GM12878 (cell line): Measurements from ENCODE around the gene ME1. TPM values are rescaled to one million over a fixed set of nuclear protein-coding genes. Genes with fewer than 3 reads are reported as not detected.

Source experiments
- ASH2L ChIP-seq: fragments of 300-600, 200-600 bp; sonication (generic); IDR thresholded peaks from 2 replicates; pipeline ENCODE4 v1.6.1; 2017; ENCODE audit warnings: low read depth, mild to moderate bottlenecking, borderline replicate concordance
- CEBPB ChIP-seq, 2 experiments: fragments of 150-350 bp in 1 of 2; IDR thresholded peaks; 2 replicates each; pipeline ENCODE4 v1.6.1; 2012 to 2014; ENCODE audit warnings: low read depth in 2 of 2, low read length in 2 of 2, borderline replicate concordance in 1 of 2, inconsistent platforms in 1 of 2
- CHD1 ChIP-seq: IDR thresholded peaks from 2 replicates; pipeline ENCODE4 v1.6.1; 2012; ENCODE audit warnings: low read depth, low read length, improper control_type of control experiment
- HDAC6 ChIP-seq: fragments of 200-600 bp; sonication (generic); IDR thresholded peaks from one replicate; pipeline ENCODE4 v1.8.0; 2017; ENCODE audit warnings: antibody characterized with exemption; ENCODE audit not compliant: unreplicated experiment
- KDM1A ChIP-seq: fragments of 200-600 bp; sonication (generic); IDR thresholded peaks from 2 replicates; pipeline ENCODE4 v1.6.1; 2016; ENCODE audit warnings: borderline replicate concordance
- MTA2 ChIP-seq: fragments of 450-650 bp; IDR thresholded peaks from 2 replicates; pipeline ENCODE4 v1.6.1; 2016; ENCODE audit warnings: low read depth, mild to moderate bottlenecking, moderate library complexity
- MXI1 ChIP-seq: fragments of 150-350 bp; IDR thresholded peaks from 2 replicates; pipeline ENCODE4 v1.6.1; 2011; ENCODE audit warnings: low read depth, mild to moderate bottlenecking, inconsistent platforms, low read length, improper control_type of control experiment
- NFYB ChIP-seq: IDR thresholded peaks from 2 replicates; pipeline ENCODE4 v1.6.1; 2011; ENCODE audit warnings: low read depth, mild to moderate bottlenecking, low read length, improper control_type of control experiment, moderate library complexity; ENCODE audit not compliant: insufficient read depth
- NR2F1 ChIP-seq: fragments of 450-650 bp; conservative IDR thresholded peaks from 2 replicates; pipeline ENCODE4 v1.6.1; 2017; ENCODE audit warnings: mild to moderate bottlenecking
- PRDM15 ChIP-seq: fragments of 450-650 bp; formaldehyde crosslinking; IDR thresholded peaks from 2 replicates; pipeline ENCODE4 v1.4.0; 2020; ENCODE audit warnings: mild to moderate bottlenecking, moderate library complexity
- RUNX3 ChIP-seq: IDR thresholded peaks from 2 replicates; pipeline ENCODE4 v1.6.1; 2012; ENCODE audit warnings: low read length, inconsistent platforms
- TAF1 ChIP-seq: IDR thresholded peaks from 2 replicates; pipeline ENCODE4 v1.6.1; 2011; ENCODE audit warnings: mild to moderate bottlenecking, low read depth, low read length, borderline replicate concordance
- TBL1XR1 ChIP-seq: IDR thresholded peaks from 2 replicates; pipeline ENCODE4 v1.6.1; 2012; ENCODE audit warnings: low read depth, low read length, improper control_type of control experiment
- YY1 ChIP-seq: IDR thresholded peaks from 2 replicates; pipeline ENCODE4 v1.6.1; 2011; ENCODE audit warnings: low read depth, mild to moderate bottlenecking, low read length
- ZZZ3 ChIP-seq: IDR thresholded peaks from 2 replicates; pipeline ENCODE4 v1.6.1; 2011; ENCODE audit warnings: low read depth; ENCODE audit not compliant: control insufficient read depth, insufficient read length
- polyA plus RNA-seq, 11 experiments: library from polyadenylated mRNA; depleted of rRNA in 4 of 11; unstranded in 6 of 11; stranded (reverse) in 5 of 11; fragments of >200 nt; fragmentation: Nextera tagmentation in 4 of 11; fragmentation: Illumina TruSeq in 1 of 11; extraction: Ambion mirVana in 4 of 11; extraction: Trizol in 1 of 11; gene quantifications; 1 replicate in 1 of 11; 2 replicates in 10 of 11; pipeline versions ENCODE4 v1.2.1 to v1.2.3, GENCODE V29; 2011 to 2016; ENCODE audit warnings: inconsistent platforms in 2 of 11, missing spikeins in 2 of 11, low read depth in 1 of 11
- total RNA-seq, 4 experiments: library from RNA; depleted of rRNA in 3 of 4; stranded (reverse); fragments of >200 nt in 3 of 4; fragmentation: Illumina TruSeq in 1 of 4; extraction: Trizol in 1 of 4; gene quantifications; 2 replicates each; pipeline versions ENCODE4 v1.2.1 to v1.2.3, GENCODE V29; 2013 to 2021
- TF ChIP-seq, protein P1 (sequence below): fragments of 450-650 bp; IDR thresholded peaks from 2 replicates; pipeline ENCODE4 v1.6.1; 2017; ENCODE audit warnings: low read depth, mild to moderate bottlenecking, moderate library complexity
- TF ChIP-seq, protein P2 (sequence below): IDR thresholded peaks from 2 replicates; pipeline ENCODE4 v1.6.1; 2011; ENCODE audit warnings: borderline replicate concordance, low read depth, mild to moderate bottlenecking, moderate library complexity, low read length; ENCODE audit not compliant: insufficient read depth, poor library complexity, severe bottlenecking
- TF ChIP-seq, protein P3 (sequence below): fragments of 450-650 bp; IDR thresholded peaks from 2 replicates; pipeline ENCODE4 v1.6.1; 2016; ENCODE audit warnings: mild to moderate bottlenecking, moderate library complexity, borderline replicate concordance

Gene ME1
- total and polyA plus RNA-seq, 10 of the 15 experiments (the other 5 are each of a cell fraction or from before 2014, with no cell fraction given), result 3.6 to 11.8 (median 8.4) TPM

- TF ChIP-seq KDM1A (no peak), TAF1 (peak; percentile 81; the same call in 1 of the 2 replicates), YY1 (0 out of 2 replicates have a peak, but pooled peaks have one; percentile 20), HDAC6 (no peak), RUNX3 (peak; percentile 82), CHD1 (no peak), MTA2 (no peak), PRDM15 (CRISPR knock-in tag) (no peak), CEBPB (IDR thresholded peaks at IDR 0.05; ENCODE audit: borderline replicate concordance in 1 of 2, low read depth in 2 of 2, low read length in 2 of 2) (no peak), NFYB (0 out of 2 replicates have a peak, but pooled peaks have one; percentile 12), ZZZ3 (no peak), TBL1XR1 (no peak), NR2F1 (no peak; the same call in 1 of the 2 replicates), MXI1 (peak; percentile 77), ASH2L (no peak)
- TF ChIP-seq, protein P1, sequence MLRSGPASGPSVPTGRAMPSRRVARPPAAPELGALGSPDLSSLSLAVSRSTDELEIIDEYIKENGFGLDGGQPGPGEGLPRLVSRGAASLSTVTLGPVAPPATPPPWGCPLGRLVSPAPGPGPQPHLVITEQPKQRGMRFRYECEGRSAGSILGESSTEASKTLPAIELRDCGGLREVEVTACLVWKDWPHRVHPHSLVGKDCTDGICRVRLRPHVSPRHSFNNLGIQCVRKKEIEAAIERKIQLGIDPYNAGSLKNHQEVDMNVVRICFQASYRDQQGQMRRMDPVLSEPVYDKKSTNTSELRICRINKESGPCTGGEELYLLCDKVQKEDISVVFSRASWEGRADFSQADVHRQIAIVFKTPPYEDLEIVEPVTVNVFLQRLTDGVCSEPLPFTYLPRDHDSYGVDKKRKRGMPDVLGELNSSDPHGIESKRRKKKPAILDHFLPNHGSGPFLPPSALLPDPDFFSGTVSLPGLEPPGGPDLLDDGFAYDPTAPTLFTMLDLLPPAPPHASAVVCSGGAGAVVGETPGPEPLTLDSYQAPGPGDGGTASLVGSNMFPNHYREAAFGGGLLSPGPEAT, result 0 out of 2 replicates have a peak, but pooled peaks have one; percentile 12
- TF ChIP-seq, protein P2, sequence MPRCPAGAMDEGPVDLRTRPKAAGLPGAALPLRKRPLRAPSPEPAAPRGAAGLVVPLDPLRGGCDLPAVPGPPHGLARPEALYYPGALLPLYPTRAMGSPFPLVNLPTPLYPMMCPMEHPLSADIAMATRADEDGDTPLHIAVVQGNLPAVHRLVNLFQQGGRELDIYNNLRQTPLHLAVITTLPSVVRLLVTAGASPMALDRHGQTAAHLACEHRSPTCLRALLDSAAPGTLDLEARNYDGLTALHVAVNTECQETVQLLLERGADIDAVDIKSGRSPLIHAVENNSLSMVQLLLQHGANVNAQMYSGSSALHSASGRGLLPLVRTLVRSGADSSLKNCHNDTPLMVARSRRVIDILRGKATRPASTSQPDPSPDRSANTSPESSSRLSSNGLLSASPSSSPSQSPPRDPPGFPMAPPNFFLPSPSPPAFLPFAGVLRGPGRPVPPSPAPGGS, result no peak
- TF ChIP-seq, protein P3, sequence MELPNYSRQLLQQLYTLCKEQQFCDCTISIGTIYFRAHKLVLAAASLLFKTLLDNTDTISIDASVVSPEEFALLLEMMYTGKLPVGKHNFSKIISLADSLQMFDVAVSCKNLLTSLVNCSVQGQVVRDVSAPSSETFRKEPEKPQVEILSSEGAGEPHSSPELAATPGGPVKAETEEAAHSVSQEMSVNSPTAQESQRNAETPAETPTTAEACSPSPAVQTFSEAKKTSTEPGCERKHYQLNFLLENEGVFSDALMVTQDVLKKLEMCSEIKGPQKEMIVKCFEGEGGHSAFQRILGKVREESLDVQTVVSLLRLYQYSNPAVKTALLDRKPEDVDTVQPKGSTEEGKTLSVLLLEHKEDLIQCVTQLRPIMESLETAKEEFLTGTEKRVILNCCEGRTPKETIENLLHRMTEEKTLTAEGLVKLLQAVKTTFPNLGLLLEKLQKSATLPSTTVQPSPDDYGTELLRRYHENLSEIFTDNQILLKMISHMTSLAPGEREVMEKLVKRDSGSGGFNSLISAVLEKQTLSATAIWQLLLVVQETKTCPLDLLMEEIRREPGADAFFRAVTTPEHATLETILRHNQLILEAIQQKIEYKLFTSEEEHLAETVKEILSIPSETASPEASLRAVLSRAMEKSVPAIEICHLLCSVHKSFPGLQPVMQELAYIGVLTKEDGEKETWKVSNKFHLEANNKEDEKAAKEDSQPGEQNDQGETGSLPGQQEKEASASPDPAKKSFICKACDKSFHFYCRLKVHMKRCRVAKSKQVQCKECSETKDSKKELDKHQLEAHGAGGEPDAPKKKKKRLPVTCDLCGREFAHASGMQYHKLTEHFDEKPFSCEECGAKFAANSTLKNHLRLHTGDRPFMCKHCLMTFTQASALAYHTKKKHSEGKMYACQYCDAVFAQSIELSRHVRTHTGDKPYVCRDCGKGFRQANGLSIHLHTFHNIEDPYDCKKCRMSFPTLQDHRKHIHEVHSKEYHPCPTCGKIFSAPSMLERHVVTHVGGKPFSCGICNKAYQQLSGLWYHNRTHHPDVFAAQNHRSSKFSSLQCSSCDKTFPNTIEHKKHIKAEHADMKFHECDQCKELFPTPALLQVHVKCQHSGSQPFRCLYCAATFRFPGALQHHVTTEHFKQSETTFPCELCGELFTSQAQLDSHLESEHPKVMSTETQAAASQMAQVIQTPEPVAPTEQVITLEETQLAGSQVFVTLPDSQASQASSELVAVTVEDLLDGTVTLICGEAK, result no peak; the same call in 1 of the 2 replicates
Observed at GRCh38 chr6:83192871-83193746, 237.7 kb downstream of the ME1 start, which contains the start of the genes PGM3 and RWDD2A (continued).
